GM21786 (cell line): ENCODE measurements around the gene ISG15.
"Not testable (repeated sequence)": the region's sequence is repeated elsewhere in the genome, so short reads cannot be mapped to it uniquely, and the experiment has no call there.

ENCODE experiments used
- ATAC-seq: cut with Tn5 transposase; IDR thresholded peaks from one replicate; pipeline ENCODE4 v1.9.1; 2021; ENCODE audit not compliant: unreplicated experiment

Gene ISG15

DNA sequence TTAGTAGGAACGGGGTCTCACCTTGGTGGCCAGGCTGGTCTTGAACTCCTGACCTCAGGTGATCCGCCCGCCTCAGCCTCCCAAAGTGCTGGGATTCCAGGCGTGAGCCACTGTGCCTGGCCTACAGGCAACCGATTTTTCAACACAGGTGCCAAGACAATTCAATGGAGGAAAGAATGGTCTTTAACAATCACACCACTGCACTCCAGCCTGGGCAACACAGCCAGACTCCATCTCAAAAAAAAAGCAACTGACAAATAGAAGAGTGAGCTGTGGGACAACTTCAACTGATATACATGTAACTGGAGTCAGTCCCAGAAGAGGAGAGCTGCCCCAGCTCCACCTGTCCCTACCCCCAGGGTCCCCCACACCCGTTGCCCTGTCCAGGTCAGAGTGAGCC lies 18.8 kb upstream of the ISG15 start:
- not testable (repeated sequence) for ATAC-seq

DNA sequence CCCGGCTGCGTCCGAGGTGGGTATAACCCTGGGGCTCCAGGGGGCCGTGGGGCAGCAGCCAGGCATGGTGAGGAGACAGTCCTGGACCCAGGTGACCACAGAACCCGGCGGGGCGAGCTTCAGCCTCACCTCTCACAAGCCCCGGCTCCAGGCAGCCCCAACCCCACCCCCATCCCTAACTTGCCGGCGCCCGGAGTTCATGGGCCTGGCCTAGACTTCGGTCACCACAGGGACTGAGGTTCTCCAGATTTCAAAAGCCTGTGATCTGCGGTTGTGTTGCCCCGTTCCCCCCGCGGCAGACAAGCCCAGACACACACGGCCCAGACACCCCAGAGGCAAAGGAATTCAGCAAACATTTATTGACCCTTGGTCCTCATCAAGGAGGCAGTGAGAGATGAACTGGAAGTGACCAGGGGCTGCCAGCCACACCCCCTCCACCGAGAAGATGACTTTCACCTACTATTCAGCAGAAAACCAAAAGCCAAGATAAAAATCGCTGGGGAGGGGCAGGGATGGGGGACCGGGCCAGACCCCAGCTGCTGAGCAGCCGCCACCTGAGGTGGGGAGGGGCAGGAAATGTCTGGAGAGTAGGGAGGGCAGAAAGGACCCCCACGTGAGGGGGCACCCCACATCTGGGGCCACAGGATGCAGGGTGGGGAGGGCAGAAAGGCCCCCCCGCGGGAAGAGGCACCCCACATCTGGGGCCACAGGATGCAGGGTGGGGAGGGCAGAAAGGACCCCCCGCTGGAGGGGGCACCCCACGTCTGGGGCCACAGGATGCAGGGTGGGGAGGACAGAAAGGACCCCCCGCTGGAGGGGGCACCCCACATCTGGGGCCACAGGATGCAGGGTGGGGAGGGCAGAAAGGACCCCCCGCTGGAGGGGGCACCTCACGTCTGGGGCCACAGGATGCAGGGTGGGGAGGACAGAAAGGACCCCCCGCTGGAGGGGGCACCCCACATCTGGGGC lies 17.3 kb upstream of the ISG15 start:
- ATAC-seq = no peak

DNA sequence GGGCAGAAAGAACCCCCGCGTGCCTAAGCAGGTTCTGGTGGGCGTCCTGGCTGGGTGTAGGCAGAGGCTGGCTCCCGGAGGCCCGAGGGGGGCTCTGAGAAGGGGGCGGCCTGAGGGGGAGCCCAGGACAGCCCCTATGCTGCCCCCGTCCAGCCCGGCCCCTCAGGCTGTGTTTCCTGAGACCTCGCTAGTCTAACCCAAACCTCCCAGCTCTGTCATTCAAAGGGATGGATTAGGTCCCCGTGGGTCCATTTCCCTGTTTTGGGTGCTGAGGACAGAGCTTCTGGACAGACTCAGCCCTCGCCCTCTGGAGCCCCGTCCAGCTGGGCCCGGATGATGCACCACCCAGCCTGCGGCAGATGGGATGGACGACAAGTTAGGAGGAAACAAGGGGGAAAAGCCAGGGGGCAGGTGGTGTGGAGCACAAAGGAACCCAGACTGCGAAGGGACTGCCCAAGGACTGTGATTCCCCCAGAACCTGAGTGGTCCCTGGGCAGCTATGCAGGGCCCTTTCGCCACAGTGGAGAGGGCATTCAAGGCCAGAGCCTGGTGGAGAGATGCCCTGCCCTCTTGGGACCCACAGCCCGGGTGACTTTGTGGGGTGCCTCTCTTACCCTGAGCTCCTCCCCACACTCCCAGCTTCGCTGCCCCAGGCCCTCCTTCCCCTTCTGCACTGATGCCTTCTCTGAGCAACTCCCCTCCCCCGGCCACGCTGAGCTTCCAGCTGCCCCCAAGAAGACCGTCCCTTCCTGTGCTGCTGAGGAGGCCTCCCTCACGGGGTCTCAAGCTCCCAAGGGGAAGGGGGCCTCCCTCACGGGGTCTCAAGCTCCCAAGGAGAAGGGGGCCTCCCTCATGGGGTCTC lies 16.2 kb upstream of the ISG15 start:
- ATAC-seq = no peak

- ATAC-seq = no peak
These were observed 15.6 kb upstream of the ISG15 start for GRCh38 chr1:997713-997992.

DNA sequence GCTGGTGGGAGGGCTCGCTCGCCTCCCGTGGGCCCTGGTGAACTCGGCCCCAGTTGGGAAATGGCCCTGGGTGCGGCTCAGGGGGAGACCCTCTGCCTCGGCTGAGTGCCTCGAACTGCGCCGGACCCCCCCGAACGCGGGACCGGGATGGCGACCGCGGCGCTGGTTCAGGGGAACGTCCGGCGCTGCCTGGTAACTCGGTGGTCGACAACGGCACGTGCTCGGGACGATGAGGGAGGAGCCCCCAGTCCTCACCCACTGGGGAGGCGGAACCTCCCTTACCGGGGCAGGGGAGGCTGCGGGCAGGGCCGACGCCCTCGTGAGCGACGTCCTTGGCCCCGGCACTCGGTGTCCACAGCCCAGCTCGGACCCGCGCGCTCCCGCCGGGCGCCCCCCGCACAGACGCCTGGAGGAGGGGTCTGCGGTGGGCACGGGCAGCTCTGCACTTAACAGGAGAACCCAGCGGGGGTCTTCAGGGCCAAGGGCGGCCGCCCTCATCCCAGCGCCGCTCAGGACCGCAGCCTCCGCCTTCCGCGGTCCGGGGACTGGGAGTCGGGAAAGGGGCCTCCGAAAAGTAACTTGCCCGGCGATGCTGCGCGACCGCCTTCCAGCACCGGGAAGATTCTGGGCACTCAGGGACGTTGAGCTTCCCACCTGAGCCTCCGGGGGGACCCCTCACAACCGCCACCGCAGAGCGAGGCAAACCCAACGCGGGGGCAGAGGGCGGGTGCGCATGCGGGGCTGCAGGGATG lies 15.1 kb upstream of the ISG15 start:
- ATAC-seq = no peak

- ATAC-seq = no peak
These were observed 14.6 kb upstream of the ISG15 start for GRCh38 chr1:998745-998994.

DNA sequence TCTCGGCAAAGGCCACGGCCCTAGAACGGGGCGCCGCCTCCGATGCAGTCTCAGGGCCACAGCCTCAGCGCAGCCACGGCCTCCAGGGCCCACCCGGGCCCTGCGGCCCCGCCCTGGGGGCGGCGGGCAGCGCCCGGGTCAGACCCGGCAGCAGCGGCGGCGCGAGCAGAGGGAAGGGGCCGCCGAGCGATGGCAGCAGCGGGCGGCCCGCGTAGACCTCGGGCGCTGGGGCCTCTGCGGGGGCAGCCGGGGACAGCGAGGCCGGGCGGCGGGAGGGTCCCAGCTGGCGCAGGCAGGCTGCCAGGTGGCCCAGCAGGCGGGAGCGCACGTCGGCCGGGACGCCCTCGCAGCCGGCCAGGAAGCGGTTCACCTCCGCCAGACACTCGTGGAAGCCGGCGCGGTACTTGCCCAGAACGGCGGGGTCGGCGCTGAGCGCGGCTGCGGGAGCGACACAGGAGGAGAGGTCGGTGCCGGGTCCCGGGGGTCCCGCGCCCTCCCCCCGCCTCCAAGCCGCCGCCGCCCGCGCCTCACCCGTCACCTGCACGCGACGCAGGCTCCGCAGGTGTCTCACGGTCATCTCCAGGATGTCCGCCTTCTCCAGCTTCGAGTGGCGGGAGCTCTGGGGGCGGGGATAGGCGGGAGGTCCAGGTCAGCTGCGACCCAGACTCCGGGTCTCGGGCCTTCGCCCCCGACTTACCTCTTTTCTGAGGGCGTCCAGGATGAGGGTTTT lies 14.1 kb upstream of the ISG15 start:
- ATAC-seq = no peak

GRCh38 chr1:999725-1000356 lies 13.5 kb upstream of the ISG15 start, which contains the start of gene HES4:
HES4 (minus strand) TSS chr1:1000097; CDS start chr1:999973, 124 bp downstream.
- ATAC-seq = no peak

DNA sequence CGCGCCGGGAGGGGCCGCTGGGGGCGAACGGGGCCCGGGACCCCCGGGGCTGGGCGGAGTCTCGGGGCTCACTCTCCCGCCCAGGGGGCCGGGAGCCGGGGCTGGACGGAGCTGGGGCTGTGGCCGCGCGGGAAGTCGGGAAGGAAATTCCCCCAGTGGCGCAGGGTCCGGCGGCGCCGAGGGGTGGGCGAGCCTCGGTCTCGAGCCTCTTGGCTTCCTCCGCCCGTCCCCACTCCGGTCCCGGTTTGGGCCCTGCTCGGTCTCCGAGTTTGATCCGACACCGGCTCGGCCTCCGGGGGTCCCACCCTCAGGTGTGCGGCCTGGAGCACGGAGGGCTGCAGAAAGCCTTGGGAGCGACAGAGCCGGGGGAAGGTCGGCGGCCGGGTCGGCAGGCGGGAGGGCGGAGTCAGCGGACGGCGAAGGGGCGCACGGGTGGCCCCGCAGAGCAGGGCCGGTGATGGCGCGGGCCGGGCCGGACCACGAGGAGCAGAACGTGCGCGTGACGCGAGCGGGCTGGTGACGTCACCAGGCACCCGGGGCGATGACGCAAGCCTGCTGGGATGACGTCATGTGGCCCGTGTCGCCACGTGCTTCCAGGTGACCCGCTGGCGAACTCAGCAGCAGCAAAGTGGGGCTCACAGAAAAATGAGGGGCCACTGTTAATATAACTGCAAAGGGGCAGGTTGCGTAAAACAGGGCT lies 12.8 kb upstream of the ISG15 start:
- ATAC-seq = no peak

DNA sequence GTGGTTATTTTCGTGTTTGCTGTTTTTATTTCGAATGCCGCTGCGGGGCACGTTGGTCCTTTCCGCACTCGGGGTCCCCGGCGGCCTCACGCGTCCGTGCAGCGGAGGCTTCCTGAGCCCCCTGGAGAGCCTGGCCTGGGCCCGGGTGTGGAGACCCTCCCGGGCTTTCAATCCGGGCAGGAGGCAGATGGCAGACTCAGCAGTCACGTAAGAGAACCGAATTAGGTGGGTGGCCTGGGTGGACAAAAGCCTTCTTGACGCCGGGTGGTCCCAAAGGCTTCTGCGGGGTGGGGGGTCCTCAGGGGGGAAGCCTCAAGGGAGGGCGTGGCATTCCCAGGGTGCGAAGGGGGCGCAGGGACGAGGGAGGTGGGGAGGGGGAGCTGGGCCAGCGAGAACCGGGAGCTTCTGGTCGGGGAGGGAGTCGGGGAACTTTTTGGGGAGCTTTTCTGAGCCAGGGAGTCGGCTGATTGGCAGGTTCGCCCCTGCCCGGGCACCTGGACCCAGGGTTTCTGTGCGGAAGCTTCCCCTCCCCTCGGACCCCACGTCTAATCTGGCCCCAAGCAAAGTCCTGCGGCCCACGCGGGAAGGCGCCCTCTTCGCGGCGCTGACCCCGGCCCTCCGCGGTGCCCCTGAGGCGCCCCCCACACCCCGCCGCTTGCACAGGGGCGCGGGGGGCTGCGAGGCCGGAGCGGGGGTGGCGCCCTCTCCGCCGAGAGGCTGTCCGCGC lies 12.1 kb upstream of the ISG15 start:
- no peak for ATAC-seq

DNA sequence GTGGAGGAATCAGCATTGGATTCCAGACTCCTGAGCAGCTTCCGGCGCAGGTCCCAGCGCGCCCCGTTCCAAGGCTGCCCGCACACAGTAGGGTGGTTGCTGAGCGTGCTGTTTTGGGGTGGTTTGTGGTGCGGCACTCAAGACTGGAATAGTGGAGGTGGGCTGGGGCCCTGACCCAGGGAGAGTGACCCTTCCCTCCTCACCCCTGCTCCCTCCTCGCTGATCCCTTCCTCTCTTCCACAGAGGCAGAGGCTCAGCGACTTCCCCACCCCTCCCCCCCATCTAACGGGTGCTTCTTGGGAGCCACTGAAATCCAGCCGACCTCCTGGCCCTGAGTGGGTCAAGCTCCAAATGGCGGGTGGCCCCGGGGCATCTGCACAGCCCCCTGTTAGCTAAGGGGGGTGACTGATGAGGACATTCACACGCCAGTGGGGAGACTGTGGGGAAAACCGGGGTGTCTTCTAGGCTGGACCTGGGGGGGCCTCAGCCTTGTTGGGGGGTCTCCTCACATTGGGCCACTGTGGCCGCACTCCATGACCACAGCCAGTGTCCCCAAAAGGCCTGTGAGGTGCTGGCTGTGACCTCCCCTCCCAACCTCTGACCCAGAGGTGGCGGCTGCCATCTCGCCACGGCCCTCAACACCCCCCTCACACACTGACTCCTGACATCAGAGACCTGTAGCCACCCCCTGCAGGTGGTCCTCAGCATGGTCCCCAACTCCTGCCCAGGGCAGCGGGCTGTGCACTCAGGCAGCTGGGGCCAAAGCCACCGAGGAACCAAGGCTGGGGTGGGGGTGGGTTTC lies 9.5 kb upstream of the ISG15 start:
- no peak for ATAC-seq

GRCh38 chr1:1004420-1004779 lies 8.9 kb upstream of the ISG15 start:
- ATAC-seq = no peak

- no peak for ATAC-seq
These were observed 8.3 kb upstream of the ISG15 start for GRCh38 chr1:1004780-1005697.

GRCh38 chr1:1005774-1006304 lies 7.5 kb upstream of the ISG15 start:
- ATAC-seq = no peak

DNA sequence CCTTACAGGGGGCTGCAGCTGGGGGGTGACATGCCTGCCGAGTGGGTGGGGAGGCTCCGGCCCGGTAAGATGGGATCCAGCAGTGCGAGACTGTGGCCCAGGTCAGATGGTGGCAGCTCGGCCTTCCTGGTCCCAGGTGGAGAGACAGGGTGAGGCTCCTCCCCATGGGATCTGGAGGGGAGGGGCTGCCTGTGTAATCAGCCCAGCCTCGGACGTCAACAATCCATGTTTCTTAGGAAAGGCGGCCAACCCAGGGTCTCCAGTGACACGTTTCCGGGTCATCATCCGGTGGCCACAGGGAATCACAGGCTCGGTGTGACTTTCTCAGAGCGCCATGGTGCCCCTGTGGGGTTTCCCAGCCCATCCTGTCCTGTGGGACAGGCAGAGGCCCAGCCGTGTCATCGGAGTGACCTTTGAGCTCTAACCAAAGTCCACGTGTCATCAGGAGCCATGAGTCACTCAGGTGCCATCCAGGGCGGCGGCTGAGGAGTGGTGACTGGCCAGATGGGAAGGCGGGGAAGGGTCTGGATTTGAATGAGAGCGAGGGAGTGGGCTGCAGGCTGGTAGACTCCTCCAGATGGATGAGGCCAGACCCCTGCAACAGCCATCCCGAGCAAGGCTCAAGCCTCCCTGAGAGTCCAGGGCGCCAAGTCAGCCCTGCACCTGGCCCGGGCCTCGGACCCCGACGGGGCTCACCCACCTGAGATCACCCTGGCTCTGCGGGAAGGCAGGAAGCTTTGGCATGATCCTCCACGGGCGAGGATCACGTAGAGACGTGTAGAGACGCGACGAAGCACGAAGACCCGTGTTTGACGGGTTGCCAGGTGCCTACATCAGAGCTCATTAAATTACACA lies 6.8 kb upstream of the ISG15 start:
- no peak for ATAC-seq

DNA sequence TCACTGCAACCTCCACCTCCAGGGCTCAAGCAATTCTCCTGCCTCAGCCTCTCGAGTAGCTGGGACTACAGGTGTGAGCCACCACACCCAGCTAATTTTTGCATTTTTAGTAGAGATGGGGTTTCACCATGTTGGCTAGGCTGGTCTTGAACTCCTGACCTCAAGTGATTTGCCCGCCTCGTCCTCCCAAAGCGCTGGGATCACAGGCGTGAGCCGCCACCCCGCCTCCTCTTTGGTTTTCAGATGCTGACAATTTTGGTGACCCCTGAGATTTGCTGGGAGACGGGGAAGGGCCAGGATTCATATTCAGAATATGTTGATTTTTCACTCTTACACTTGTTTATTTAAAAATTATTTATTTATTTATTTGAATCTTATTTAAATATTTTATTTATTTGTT lies 3.2 kb upstream of the ISG15 start:
- ATAC-seq = not testable (repeated sequence)
